Peyer's patch (tissue), 4 donors: ENCODE results near the gene KLHL40. TPM values are rescaled to one million over a fixed set of nuclear protein-coding genes. Genes with fewer than 3 reads are reported as not detected.

Source experiments
- DNase-seq, 3 donors: peaks; one replicate each; pipeline ENCODE4 v3.0.0-alpha.2; 2017 to 2019
- H3K27ac ChIP-seq, 4 donors: fragments of 200-600 bp; sonication (generic); one replicate each; pipeline ENCODE4 v1.5.1; 2016 to 2019
- H3K27me3 ChIP-seq, 2 donors: fragments of 200-600 bp; sonication (generic); one replicate each; pipeline ENCODE4 v1.5.1; 2019
- H3K36me3 ChIP-seq, 3 donors: fragments of 200-600 bp; sonication (generic); one replicate each; pipeline ENCODE4 v1.5.1; 2016 to 2019
- H3K4me1 ChIP-seq, 4 donors: fragments of 200-600 bp; sonication (generic); one replicate each; pipeline ENCODE4 v1.5.1; 2016 to 2019
- H3K4me3 ChIP-seq, 4 donors: fragments of 200-600 bp; sonication (generic); 1 replicate in 3 of 4; 2 replicates in 1 of 4; pipeline ENCODE4 v1.5.1; 2016 to 2019; ENCODE audit warnings: mild to moderate bottlenecking in 1 of 4
- H3K9me3 ChIP-seq, 4 donors: fragments of 200-600 bp; sonication (generic); one replicate each; pipeline ENCODE4 v1.5.1; 2016 to 2019; ENCODE audit warnings: mild to moderate bottlenecking in 1 of 4
- CTCF ChIP-seq, 6 experiments: fragments of 450-650 bp in 4 of 6; fragments of 200-600 bp in 2 of 6; sonication (generic) in 1 of 6; IDR thresholded peaks; one replicate each; pipeline ENCODE4 v1.5.1; 2017 to 2019; ENCODE audit warnings: antibody characterized with exemption in 6 of 6, mild to moderate bottlenecking in 3 of 6, moderate library complexity in 1 of 6
- POLR2A ChIP-seq, 2 donors: fragments of 450-650 bp; IDR thresholded peaks; one replicate each; pipeline ENCODE4 v1.5.1; 2017; ENCODE audit warnings: antibody characterized with exemption in 2 of 2, mild to moderate bottlenecking in 2 of 2, moderate library complexity in 2 of 2
- total RNA-seq, 4 donors: library from RNA; depleted of rRNA; stranded (reverse); fragments of >200 nt; gene quantifications; one replicate each; pipeline ENCODE4 v1.1.0, GENCODE V29; 2016

KLHL40 gene
- total RNA-seq, 4 donors from 2014 or later, result not detected

- TF ChIP-seq POLR2A (IDR thresholded peaks at IDR 0.05), result no peak
- TF ChIP-seq CTCF (IDR thresholded peaks at IDR 0.05), result no peak
- Histone ChIP-seq H3K4me1 (no peaks in the 10 kb centered on the region), H3K9me3 (no peaks in the 10 kb centered on the region), H3K4me3 (no peak overlapping the region), H3K27me3 (no peaks in the 10 kb centered on the region), H3K36me3 (no peaks in the 10 kb centered on the region), H3K27ac (no peak overlapping the region)
- DNase-seq, result peak in 1 of 3 donors; percentile 44
Measured at GRCh38 chr3:42698911-42699230, 13.5 kb downstream of the KLHL40 start.

- no peaks in the 10 kb centered on the region for H3K36me3 ChIP-seq
- no peaks in the 10 kb centered on the region for H3K4me1 ChIP-seq
- H3K27ac ChIP-seq, result no peak overlapping the region
- TF ChIP-seq POLR2A (IDR thresholded peaks at IDR 0.05) (no peak), CTCF (IDR thresholded peaks at IDR 0.05) (no peak)
- no peaks in the 10 kb centered on the region for H3K27me3 ChIP-seq
- DNase-seq, result peak in 1 of 3 donors; percentile 22
- H3K4me3 ChIP-seq, result no peak overlapping the region
- H3K9me3 ChIP-seq, result no peaks in the 10 kb centered on the region
Measured at GRCh38 chr3:42699511-42699971, 14.2 kb downstream of the KLHL40 start.

DNA sequence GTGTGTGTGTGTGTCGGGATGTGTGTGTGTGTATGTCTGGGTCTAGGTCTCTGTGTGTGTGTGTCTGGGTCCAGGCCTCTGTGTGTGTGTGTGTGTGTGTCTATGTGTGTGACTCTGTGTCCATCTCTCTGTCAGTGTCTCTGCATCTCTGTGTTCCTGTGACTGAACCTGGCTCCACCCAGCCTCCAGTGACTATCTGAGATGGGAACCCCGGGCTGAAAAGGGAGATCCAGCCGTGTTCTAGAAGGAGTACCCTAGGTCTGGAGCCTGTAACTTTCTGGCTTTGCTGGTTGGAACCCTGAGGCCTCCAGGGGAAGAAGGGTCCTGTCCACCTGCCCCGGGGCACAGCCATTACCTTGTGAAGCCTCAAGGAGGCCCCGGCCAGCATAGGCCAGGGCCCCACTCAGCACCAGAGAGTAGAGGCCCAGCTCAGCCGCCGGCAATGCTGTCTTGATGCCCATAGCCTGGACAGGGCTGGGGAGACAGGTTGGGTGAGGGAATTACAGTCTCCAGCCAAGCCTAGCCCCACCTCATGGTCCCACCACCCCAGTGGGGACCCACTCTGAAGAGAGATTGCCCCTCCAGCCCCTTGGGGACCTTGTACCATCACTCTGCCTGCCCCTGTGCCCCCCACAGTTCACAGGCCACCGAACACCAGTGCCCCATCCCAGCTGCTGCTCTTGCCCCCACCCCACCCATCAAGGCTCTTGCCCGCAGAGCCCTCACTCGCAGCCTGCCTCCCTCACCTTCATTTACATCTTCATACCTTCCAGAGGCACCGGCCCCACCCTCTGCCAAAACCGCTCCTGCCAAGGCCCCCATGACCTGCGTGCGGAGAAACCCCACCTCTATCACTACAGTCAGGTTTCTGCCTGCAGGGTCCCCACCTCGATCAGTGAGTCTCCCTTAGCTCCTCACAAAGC is 15.3 kb downstream of the KLHL40 start:
- peak in 1 of 3 donors; percentile 37 for DNase-seq
- Histone ChIP-seq H3K27me3 (no peaks in the 10 kb centered on the region), H3K9me3 (no peaks in the 10 kb centered on the region), H3K4me3 (no peak overlapping the region), H3K36me3 (no peaks in the 10 kb centered on the region), H3K4me1 (no peaks in the 10 kb centered on the region), H3K27ac (no peak overlapping the region)
- no peak for TF ChIP-seq CTCF (IDR thresholded peaks at IDR 0.05)
- TF ChIP-seq POLR2A (IDR thresholded peaks at IDR 0.05), result no peak

- no peak overlapping the region for H3K27ac ChIP-seq
- no peak overlapping the region for H3K4me3 ChIP-seq
- no peaks in the 10 kb centered on the region for H3K9me3 ChIP-seq
- no peaks in the 10 kb centered on the region for H3K27me3 ChIP-seq
- DNase-seq, result peak in 2 of 3 donors; percentile 54 to 55
- H3K36me3 ChIP-seq, result no peaks in the 10 kb centered on the region
- no peaks in the 10 kb centered on the region for H3K4me1 ChIP-seq
- TF ChIP-seq CTCF (IDR thresholded peaks at IDR 0.05), result no peak
Measured at GRCh38 chr3:42701371-42702065, 16.2 kb downstream of the KLHL40 start.

GRCh38 chr3:42702066-42702951 is 17.0 kb downstream of the KLHL40 start, which contains the start of gene HHATL:
Gene HHATL (minus strand): TSS chr3:42702798. CDS start chr3:42700826, 1,972 bp downstream.
- TF ChIP-seq CTCF (IDR thresholded peaks at IDR 0.05) (no peak), POLR2A (IDR thresholded peaks at IDR 0.05) (no peak)
- peak in 1 of 3 donors; percentile 26 for DNase-seq

More at GRCh38 chr3:42702066-42702951, 17.0 kb downstream of the KLHL40 start, which contains the start of gene HHATL:
- no peak within 1 kb of the TSS for H3K27ac ChIP-seq
- H3K4me3 ChIP-seq, result no peak within 1 kb of the TSS
- no peaks in the 10 kb centered on the region for H3K9me3 ChIP-seq
- no peaks in the 10 kb centered on the region for H3K4me1 ChIP-seq
- H3K27me3 ChIP-seq, result no peaks in the 10 kb centered on the region
- no peaks in the 10 kb centered on the region for H3K36me3 ChIP-seq
